HEK293 (cell line): ENCODE results near the gene ADAMTS20.
"Not testable (repeated sequence)": the region's sequence is repeated elsewhere in the genome, so short reads cannot be mapped to it uniquely, and the experiment has no call there.

ENCODE experiments used
- CTCF ChIA-PET: fragments of 350-600 bp; formaldehyde crosslinking; extraction: SDS; loops from one replicate; lab custom pipeline; 2021; ENCODE audit warnings: antibody characterized with exemption; lab: Yijun Ruan, JAX
- POLR2A ChIA-PET: fragments of 300-600 bp; formaldehyde crosslinking; extraction: SDS; loops from one replicate; lab custom pipeline; 2020; ENCODE audit warnings: antibody characterized with exemption, inconsistent platforms; lab: Yijun Ruan, JAX
- H3K27ac ChIP-seq: fragments of 200-500 bp; sonication (Bioruptor generic); 2 replicates; pipeline ENCODE4 v1.5.1; 2014; ENCODE audit warnings: low read depth, low read length, control low read depth, inconsistent platforms; ENCODE audit errors: extremely low read depth
- H3K36me3 ChIP-seq, 2 experiments: fragments of 200-500 bp in 1 of 2; sonication (Bioruptor generic) in 1 of 2; 1 replicate in 1 of 2; 2 replicates in 1 of 2; pipeline ENCODE4 v1.5.1; 2014 to 2017; ENCODE audit warnings: inconsistent platforms in 2 of 2, low read length in 2 of 2; ENCODE audit not compliant: control insufficient read depth in 2 of 2, insufficient read depth in 1 of 2
- H3K4me1 ChIP-seq: fragments of 200-500 bp; sonication (Bioruptor generic); 2 replicates; pipeline ENCODE4 v1.5.1; 2014; ENCODE audit warnings: mild to moderate bottlenecking, low read length, inconsistent platforms; ENCODE audit not compliant: control insufficient read depth, insufficient read depth
- H3K4me3 ChIP-seq: 2 replicates; pipeline ENCODE4 v1.5.1; 2011; ENCODE audit warnings: low read depth, mild to moderate bottlenecking, control low read depth, low read length, moderate library complexity
- H3K9me3 ChIP-seq: fragments of 200-500 bp; sonication (Bioruptor generic); 2 replicates; pipeline ENCODE4 v1.5.1; 2014; ENCODE audit warnings: low read depth, low read length, inconsistent platforms; ENCODE audit not compliant: control insufficient read depth, insufficient read depth
- IKZF3 ChIP-seq: fragments of 450-650 bp; IDR thresholded peaks from 2 replicates; pipeline ENCODE4 v1.5.0; 2018; ENCODE audit warnings: missing biosample characterization, mild to moderate bottlenecking, missing genetic modification characterization, moderate library complexity
- PRDM1 ChIP-seq: fragments of 450-650 bp; formaldehyde crosslinking; IDR thresholded peaks from 2 replicates; pipeline ENCODE4; 2016; ENCODE audit warnings: missing biosample characterization, missing genetic modification characterization
- REPIN1 ChIP-seq: fragments of 450-650 bp; formaldehyde crosslinking; IDR thresholded peaks from 2 replicates; pipeline ENCODE4 v1.5.1; 2017; ENCODE audit warnings: missing biosample characterization, missing genetic modification characterization, low read depth
- SCRT1 ChIP-seq: fragments of 450-650 bp; formaldehyde crosslinking; IDR thresholded peaks from 2 replicates; pipeline ENCODE4 v1.5.1; 2016; ENCODE audit warnings: missing biosample characterization, missing genetic modification characterization, borderline replicate concordance
- SETDB1 ChIP-seq: IDR thresholded peaks from one replicate; pipeline ENCODE4 v1.6.1; 2017; ENCODE audit warnings: mild to moderate bottlenecking, low read length, moderate library complexity, mixed read lengths; ENCODE audit not compliant: insufficient read length
- SP7 ChIP-seq: fragments of 450-650 bp; formaldehyde crosslinking; IDR thresholded peaks from 2 replicates; pipeline ENCODE4 v1.5.1; 2016; ENCODE audit warnings: missing biosample characterization, missing genetic modification characterization
- TRIM28 ChIP-seq: IDR thresholded peaks from 2 replicates; pipeline ENCODE4 v1.6.1; 2011; ENCODE audit warnings: low read length, control low read depth, borderline replicate concordance
- ZNF16 ChIP-seq: fragments of 450-650 bp; formaldehyde crosslinking; IDR thresholded peaks from 2 replicates; pipeline ENCODE4 v1.5.1; 2016; ENCODE audit warnings: low read depth, missing biosample characterization, missing genetic modification characterization
- ZNF169 ChIP-seq: fragments of 450-650 bp; formaldehyde crosslinking; IDR thresholded peaks from 2 replicates; pipeline ENCODE4 v1.5.1; 2016; ENCODE audit warnings: missing biosample characterization, missing genetic modification characterization
- ZNF501 ChIP-seq: fragments of 450-650 bp; formaldehyde crosslinking; IDR thresholded peaks from 2 replicates; pipeline ENCODE4 v1.5.1; 2016; ENCODE audit warnings: missing biosample characterization, missing genetic modification characterization
- ZNF558 ChIP-seq: fragments of 450-650 bp; formaldehyde crosslinking; IDR thresholded peaks from 2 replicates; pipeline ENCODE4 v1.5.1; 2016; ENCODE audit warnings: missing biosample characterization, missing genetic modification characterization
- ZNF585B ChIP-seq: fragments of 450-650 bp; formaldehyde crosslinking; IDR thresholded peaks from 2 replicates; pipeline ENCODE4 v1.5.1; 2016; ENCODE audit warnings: missing biosample characterization, missing genetic modification characterization
- ZNF654 ChIP-seq: fragments of 450-650 bp; formaldehyde crosslinking; IDR thresholded peaks from 2 replicates; pipeline ENCODE4 v1.5.1; 2016; ENCODE audit warnings: low read depth, missing biosample characterization, missing genetic modification characterization
- TF ChIP-seq, protein P1 (sequence below): fragments of 450-650 bp; formaldehyde crosslinking; IDR thresholded peaks from 2 replicates; pipeline ENCODE4 v1.5.1; 2016; ENCODE audit warnings: missing biosample characterization, missing genetic modification characterization
- TF ChIP-seq, protein P2 (sequence below): fragments of 450-650 bp; formaldehyde crosslinking; IDR thresholded peaks from 2 replicates; pipeline ENCODE4 v1.5.1; 2016; ENCODE audit warnings: missing biosample characterization, missing genetic modification characterization
- TF ChIP-seq, protein P3 (sequence below): fragments of 450-650 bp; formaldehyde crosslinking; IDR thresholded peaks from 2 replicates; pipeline ENCODE4 v1.5.1; 2017; ENCODE audit warnings: missing biosample characterization, missing genetic modification characterization
- TF ChIP-seq, protein P4 (sequence below): fragments of 450-650 bp; formaldehyde crosslinking; IDR thresholded peaks from 2 replicates; pipeline ENCODE4 v1.5.1; 2016; ENCODE audit warnings: missing biosample characterization, missing genetic modification characterization
- TF ChIP-seq, protein P5 (sequence below): fragments of 450-650 bp; formaldehyde crosslinking; IDR thresholded peaks from 2 replicates; pipeline ENCODE4 v1.5.1; 2017; ENCODE audit warnings: missing biosample characterization, missing genetic modification characterization

Gene ADAMTS20

DNA sequence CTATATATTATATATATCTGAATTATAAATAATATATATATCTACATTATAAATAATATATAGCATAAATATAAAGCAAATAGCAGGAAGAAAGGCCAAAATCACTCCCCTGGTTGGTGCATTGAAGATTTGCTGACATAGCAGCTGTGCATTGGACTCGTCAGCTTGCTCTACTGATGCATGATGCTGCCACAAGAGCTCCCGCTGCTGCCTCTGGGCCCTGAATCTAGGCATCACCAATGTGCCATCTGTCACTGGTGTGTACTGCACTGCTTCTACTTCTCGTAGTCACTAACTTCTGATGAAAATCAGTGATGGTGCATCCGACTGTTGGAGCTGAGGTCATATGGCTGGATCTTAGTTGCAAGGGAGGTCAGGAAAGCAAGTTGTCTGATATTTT lies 205.0 kb downstream of the ADAMTS20 start:
- CTCF ChIA-PET, result interaction anchor here (0.6 kb wide), 1 partner anchor 864 kb away, joined by 3 read pairs; no protein-coding TSS in a partner anchor

DNA sequence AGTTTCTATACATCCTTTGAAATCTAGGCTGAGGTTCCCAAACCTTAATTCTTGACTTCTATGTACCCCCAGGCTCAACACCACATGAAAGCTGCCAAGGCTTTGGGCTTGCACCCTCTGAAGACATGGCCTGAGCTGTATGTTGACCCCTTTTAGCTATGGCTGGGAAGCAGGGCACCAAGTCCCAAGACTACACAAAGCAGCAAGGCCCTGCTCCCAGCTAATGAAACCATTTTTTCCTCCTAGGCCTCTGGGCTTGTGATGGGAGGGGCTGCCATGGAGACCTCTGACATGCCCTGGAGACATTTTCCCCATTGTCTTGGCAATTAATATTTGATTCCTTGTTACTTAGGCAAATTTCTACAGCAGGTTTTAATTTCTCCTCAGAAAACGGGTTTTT lies 207.0 kb downstream of the ADAMTS20 start:
- no peak overlapping the region for H3K27ac ChIP-seq
- peak; percentile 83 for TF ChIP-seq SETDB1
- TF ChIP-seq TRIM28, result peak; percentile 72; the same call in 1 of the 2 replicates
- TF ChIP-seq, protein P1, sequence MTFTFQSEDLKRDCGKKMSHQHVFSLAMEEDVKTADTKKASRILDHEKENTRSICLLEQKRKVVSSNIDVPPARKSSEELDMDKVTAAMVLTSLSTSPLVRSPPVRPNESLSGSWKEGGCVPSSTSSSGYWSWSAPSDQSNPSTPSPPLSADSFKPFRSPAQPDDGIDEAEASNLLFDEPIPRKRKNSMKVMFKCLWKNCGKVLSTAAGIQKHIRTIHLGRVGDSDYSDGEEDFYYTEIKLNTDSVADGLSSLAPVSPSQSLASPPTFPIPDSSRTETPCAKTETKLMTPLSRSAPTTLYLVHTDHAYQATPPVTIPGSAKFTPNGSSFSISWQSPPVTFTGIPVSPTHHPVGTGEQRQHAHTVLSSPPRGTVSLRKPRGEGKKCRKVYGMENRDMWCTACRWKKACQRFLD, result no peak
- peak; percentile 96 for TF ChIP-seq ZNF585B (tag by site-specific recombination)
- TF ChIP-seq, all 188 proteins: peak for 3
- H3K4me1 ChIP-seq, result no peaks in the 10 kb centered on the region
- H3K4me3 ChIP-seq, result no peak overlapping the region
- CTCF ChIA-PET, result no interaction called here
- H3K9me3 ChIP-seq, result no peaks in the 10 kb centered on the region
- no peaks in the 10 kb centered on the region for H3K36me3 ChIP-seq
- POLR2A ChIA-PET, result no interaction called here

More for the DNA sequence above, 205.0 kb downstream of the ADAMTS20 start:
- TF ChIP-seq ZNF501, result no peak
- no peak for TF ChIP-seq REPIN1 (tag by site-specific recombination)
- TF ChIP-seq, protein P1, result no peak
- TF ChIP-seq, protein P2, sequence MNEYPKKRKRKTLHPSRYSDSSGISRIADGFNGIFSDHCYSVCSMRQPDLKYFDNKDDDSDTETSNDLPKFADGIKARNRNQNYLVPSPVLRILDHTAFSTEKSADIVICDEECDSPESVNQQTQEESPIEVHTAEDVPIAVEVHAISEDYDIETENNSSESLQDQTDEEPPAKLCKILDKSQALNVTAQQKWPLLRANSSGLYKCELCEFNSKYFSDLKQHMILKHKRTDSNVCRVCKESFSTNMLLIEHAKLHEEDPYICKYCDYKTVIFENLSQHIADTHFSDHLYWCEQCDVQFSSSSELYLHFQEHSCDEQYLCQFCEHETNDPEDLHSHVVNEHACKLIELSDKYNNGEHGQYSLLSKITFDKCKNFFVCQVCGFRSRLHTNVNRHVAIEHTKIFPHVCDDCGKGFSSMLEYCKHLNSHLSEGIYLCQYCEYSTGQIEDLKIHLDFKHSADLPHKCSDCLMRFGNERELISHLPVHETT (tag by site-specific recombination), result no peak
- no peaks in the 10 kb centered on the region for H3K36me3 ChIP-seq
- no peak overlapping the region for H3K27ac ChIP-seq
- POLR2A ChIA-PET, result no interaction called here
- no peaks in the 10 kb centered on the region for H3K4me1 ChIP-seq
- no peaks in the 10 kb centered on the region for H3K9me3 ChIP-seq
- H3K4me3 ChIP-seq, result no peak overlapping the region

DNA sequence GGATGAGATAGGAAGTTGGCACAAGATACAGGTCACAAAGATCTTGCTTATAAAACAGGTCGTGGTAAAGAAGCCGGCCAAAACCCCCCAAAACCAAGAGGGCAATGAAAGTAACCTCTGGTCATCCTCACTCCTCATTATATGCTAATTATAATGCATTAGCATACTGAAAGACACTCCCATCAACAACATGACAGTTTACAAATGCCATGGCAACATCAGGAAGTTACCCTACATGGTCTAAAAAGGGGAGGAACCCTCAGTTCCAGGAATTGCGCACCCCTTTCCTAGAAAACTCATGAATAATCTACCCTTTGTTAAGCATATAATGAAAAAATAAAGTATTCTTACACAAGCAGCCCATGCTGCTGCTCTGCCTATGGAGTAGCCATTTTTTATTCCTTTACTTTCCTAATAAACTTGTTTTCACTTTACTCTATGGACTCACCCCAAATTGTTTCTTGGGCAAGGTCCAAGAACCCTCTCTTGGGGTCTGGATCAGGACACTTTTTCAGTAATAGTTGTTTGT lies 210.2 kb downstream of the ADAMTS20 start:
- H3K36me3 ChIP-seq, H3K27ac ChIP-seq, POLR2A ChIA-PET, H3K4me3 ChIP-seq, H3K9me3 ChIP-seq, H3K4me1 ChIP-seq: not testable (repeated sequence)
- CTCF ChIA-PET, result interaction anchor here (0.6 kb wide), 2 partner anchors 27 to 697 kb away, joined by 3 read pairs; no protein-coding TSS in a partner anchor

DNA sequence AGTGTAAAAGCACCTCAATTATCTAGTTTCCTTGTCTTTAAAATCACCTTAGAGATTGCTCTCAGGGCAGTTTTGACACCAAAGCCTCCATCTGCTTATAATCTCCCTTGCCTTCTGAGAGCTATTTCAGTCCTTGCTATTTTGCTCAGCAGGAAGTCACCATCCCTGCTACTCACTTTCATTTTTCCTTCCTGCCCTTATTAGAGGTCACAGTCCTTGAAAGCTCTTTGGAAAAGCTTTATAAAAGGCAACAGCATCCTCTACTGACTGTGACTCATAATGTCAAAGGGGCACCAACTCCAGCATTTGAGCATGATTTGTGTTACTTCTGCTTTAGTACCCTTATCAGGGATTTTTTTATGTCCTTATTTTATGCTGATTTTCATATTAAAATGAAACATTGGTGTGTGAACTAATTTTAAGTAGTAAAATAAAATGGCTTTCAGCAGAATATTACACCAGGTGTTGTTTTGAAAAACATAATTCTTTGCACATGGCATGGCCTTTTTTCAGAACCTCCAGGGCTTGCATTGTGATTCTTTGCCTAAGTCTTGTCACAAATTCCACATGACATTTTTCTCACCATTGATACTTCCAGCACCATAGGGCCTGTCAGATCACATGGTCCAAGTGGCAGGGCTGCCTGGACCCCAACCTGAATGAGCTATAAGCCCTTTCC lies 213.0 kb downstream of the ADAMTS20 start:
- Histone ChIP-seq H3K9me3 (no peaks in the 10 kb centered on the region), H3K27ac (no peak overlapping the region), H3K4me3 (no peak overlapping the region), H3K4me1 (peaks cover 7% of the 10 kb centered on the region; the same call in 1 of the 2 replicates), H3K36me3 (no peaks in the 10 kb centered on the region)
- POLR2A ChIA-PET, result no interaction called here
- CTCF ChIA-PET, result interaction anchor here (0.6 to 3.8 kb wide), 16 partner anchors 10 to 1687 kb away, joined by 3 to 12 read pairs (median 3); no protein-coding TSS in a partner anchor
- TF ChIP-seq, protein P3, sequence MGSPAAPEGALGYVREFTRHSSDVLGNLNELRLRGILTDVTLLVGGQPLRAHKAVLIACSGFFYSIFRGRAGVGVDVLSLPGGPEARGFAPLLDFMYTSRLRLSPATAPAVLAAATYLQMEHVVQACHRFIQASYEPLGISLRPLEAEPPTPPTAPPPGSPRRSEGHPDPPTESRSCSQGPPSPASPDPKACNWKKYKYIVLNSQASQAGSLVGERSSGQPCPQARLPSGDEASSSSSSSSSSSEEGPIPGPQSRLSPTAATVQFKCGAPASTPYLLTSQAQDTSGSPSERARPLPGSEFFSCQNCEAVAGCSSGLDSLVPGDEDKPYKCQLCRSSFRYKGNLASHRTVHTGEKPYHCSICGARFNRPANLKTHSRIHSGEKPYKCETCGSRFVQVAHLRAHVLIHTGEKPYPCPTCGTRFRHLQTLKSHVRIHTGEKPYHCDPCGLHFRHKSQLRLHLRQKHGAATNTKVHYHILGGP, result peak; percentile 85
- TF ChIP-seq ZNF16 (tag by site-specific recombination) (no peak), ZNF654 (tag by site-specific recombination) (peak; percentile 98), PRDM1 (tag by site-specific recombination) (0 out of 2 replicates have a peak, but pooled peaks have one; percentile 55), SCRT1 (tag by site-specific recombination) (no peak), SP7 (tag by site-specific recombination) (peak; percentile 35; the same call in 1 of the 2 replicates), ZNF169 (tag by site-specific recombination) (no peak), IKZF3 (tag by site-specific recombination) (peak; percentile 60; the same call in 1 of the 2 replicates), ZNF558 (tag by site-specific recombination) (no peak), SETDB1 (no peak)
- TF ChIP-seq, protein P4, sequence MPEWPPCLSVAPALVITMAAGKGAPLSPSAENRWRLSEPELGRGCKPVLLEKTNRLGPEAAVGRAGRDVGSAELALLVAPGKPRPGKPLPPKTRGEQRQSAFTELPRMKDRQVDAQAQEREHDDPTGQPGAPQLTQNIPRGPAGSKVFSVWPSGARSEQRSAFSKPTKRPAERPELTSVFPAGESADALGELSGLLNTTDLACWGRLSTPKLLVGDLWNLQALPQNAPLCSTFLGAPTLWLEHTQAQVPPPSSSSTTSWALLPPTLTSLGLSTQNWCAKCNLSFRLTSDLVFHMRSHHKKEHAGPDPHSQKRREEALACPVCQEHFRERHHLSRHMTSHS (tag by site-specific recombination), result no peak
- TF ChIP-seq, protein P5, sequence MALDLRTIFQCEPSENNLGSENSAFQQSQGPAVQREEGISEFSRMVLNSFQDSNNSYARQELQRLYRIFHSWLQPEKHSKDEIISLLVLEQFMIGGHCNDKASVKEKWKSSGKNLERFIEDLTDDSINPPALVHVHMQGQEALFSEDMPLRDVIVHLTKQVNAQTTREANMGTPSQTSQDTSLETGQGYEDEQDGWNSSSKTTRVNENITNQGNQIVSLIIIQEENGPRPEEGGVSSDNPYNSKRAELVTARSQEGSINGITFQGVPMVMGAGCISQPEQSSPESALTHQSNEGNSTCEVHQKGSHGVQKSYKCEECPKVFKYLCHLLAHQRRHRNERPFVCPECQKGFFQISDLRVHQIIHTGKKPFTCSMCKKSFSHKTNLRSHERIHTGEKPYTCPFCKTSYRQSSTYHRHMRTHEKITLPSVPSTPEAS (tag by site-specific recombination), result no peak
